HG02642 (cell line): Measurements from ENCODE around the gene CDK15.

Source experiments
- ATAC-seq: cut with Tn5 transposase; IDR thresholded peaks from one replicate; pipeline ENCODE4 v1.9.1; 2021; ENCODE audit warnings: mild to moderate bottlenecking; ENCODE audit not compliant: unreplicated experiment, poor library complexity

Gene CDK15

GRCh38 chr2:201931475-201931874 lies 125.1 kb downstream of the CDK15 start:
- no peak for ATAC-seq

DNA sequence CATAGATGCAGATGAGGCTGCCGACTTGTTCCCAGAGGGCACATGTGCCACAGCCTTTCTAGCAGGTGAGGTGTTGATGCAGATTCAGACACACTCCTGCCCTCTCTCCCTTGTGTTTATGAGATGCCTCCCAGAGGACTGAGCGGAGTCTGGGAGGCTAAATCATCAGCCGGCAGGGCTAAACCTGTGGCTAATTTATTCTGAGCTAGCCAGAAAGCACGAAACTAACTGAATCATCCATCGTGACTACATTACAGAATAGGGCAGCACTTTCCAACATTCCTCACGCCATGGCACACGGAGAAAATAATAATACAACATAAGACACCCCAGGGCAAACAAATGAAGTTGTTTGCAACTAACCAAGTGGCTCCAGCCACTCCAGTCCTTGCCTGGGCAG lies 125.6 kb downstream of the CDK15 start:
- ATAC-seq, result no peak

DNA sequence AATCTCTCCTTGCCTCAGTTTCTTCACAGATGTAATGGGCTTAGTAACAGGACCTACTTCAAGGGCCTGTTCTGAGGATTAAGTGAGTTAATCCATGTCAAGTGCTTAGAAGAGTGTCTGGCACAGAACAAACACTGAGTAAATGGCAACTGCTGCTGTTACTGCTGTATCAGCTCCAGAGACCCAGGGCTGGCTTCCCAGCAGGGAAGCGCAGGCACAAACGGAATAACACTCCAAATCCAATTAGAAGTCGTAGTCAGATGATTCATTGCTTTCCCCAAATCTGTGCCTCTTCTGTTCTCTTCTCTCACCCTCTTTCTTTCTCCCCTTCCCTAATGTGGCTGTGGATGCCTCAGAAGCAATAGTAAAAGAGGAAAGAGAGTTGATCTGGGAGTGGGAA lies 126.2 kb downstream of the CDK15 start:
- ATAC-seq, result no peak

DNA sequence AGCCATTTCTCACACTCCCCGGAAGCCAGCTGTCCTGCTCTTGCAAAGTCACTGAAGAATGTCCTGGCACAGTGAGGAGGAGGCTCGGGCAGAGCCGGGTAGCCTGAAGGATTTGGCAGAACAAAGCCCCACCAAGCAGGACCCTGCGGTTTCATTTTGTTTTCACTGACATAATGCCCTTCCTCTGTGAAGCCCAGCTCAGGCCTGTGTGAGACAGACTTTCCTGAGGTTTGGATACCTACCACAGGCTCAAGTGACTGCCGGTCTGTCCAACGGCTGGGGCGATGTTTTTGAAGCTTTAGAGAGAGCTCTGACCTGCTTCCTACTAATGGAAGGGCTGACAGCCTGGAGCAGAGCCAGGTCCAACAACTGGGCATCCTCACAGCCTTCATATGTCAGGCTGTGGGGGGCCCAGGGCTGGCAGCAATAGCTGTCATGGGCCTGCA lies 127.5 kb downstream of the CDK15 start:
- no peak for ATAC-seq

GRCh38 chr2:201936817-201937216 lies 130.5 kb downstream of the CDK15 start:
- no peak for ATAC-seq

DNA sequence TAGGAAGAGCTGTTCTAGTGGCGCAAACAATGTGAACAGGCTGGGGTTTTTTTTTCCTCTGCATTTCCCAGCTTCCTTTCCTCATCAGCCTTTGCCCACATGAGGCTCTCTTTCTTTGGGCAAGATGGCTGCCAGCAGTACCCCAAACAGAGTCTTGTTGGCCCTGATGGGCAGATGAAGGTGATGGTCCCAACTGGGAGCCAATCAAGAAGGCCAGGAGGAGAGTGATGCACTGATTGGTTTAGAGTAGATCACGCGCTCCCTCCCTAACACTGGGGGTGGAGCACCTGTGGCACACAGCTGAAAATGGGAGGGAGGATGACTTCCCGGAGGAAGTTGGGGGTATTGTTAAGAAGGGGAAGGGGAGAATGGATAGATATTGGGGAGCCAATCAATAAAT lies 131.0 kb downstream of the CDK15 start:
- no peak for ATAC-seq

- ATAC-seq, result no peak
Measured at GRCh38 chr2:201938156-201938775, 131.9 kb downstream of the CDK15 start.

DNA sequence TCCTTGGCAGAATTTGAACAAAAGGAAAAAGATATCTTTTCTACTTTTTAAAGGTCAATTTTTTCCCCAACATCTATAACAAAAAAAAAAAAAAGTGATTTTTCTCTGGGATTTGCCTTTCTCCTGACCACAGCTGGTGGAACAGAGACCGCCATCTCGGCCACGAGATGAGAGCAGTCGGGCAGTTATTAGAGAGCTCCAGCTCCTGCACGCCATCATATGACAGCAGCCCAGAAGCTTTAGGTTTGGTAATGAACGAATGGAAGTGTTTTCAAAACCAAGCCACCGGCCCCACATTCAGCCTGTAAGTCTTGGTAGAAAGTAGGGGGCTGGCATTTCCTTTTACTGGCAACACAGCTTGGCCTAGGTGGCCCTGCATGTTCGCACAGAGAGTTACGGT lies 132.4 kb downstream of the CDK15 start:
- no peak for ATAC-seq

GRCh38 chr2:201939453-201939941 lies 133.2 kb downstream of the CDK15 start:
- no peak for ATAC-seq

- no peak for ATAC-seq
Measured at GRCh38 chr2:201942531-201942930, 136.2 kb downstream of the CDK15 start.
